Activated CD4-positive, alpha-beta T cell treated with anti-CD3 and anti-CD28 coated beads for 36 hours (primary cell): Measurements from ENCODE around the gene NXNL1. TPM values are rescaled to one million over a fixed set of nuclear protein-coding genes. Genes with fewer than 3 reads are reported as not detected.

Source experiments
- ATAC-seq: fragments of 200-7000 bp; cut with Tn5 transposase; one replicate; pipeline ENCODE4 v1.10.0; 2021; ENCODE audit warnings: mild to moderate bottlenecking, moderate library complexity
- CTCF ChIA-PET: fragments of 350-600 bp; sonication (Branson Sonifier 250); formaldehyde crosslinking; loops from one replicate; lab custom pipeline; 2021; ENCODE audit warnings: antibody characterized with exemption; lab: Charles Lee
- POLR2A ChIA-PET: fragments of 350-600 bp; sonication (Branson Sonifier 250); formaldehyde crosslinking; loops from one replicate; lab custom pipeline; 2021; ENCODE audit warnings: antibody characterized with exemption, inconsistent platforms; lab: Charles Lee
- DNase-seq: peaks from one replicate; pipeline ENCODE4 v3.0.0-alpha.2; 2020
- H3K27ac Mint-ChIP-seq: one replicate; pipeline ENCODE4 v1.8.0; 2021; ENCODE audit warnings: mixed read lengths
- H3K27me3 Mint-ChIP-seq: one replicate; pipeline ENCODE4 v1.8.0; 2021; ENCODE audit warnings: mixed read lengths
- H3K36me3 Mint-ChIP-seq: one replicate; pipeline ENCODE4 v1.8.0; 2021; ENCODE audit warnings: low read depth, mixed read lengths
- H3K4me1 Mint-ChIP-seq: one replicate; pipeline ENCODE4 v1.8.0; 2021; ENCODE audit warnings: mixed read lengths
- H3K4me3 Mint-ChIP-seq: one replicate; pipeline ENCODE4 v1.8.0; 2021; ENCODE audit warnings: mild to moderate bottlenecking, moderate library complexity, mixed read lengths
- H3K9me3 Mint-ChIP-seq: one replicate; pipeline ENCODE4 v1.8.0; 2021; ENCODE audit warnings: low read depth, mixed read lengths
- intact Hi-C, 2 experiments: fragments of 100-400 bp; cut with DNase I in 1 of 2; cut with micrococcal nuclease in 1 of 2; formaldehyde crosslinking; loops; one replicate each; pipeline versions ENCODE4 v1.14.2 to v1.15.1; 2022 to 2024; cut with DNase I, micrococcal nuclease
- total RNA-seq, 2 experiments: library from RNA; stranded (reverse); gene quantifications; one replicate each; pipeline ENCODE4 v1.2.3, GENCODE V29; 2021

Gene NXNL1
- total RNA-seq, 2 experiments from 2014 or later, result not detected

- no peaks in the 10 kb centered on the region for H3K9me3 Mint-ChIP-seq
- H3K4me1 Mint-ChIP-seq, result no peaks in the 10 kb centered on the region
- H3K27me3 Mint-ChIP-seq, result no peaks in the 10 kb centered on the region
- H3K36me3 Mint-ChIP-seq, result no peaks in the 10 kb centered on the region
- H3K27ac Mint-ChIP-seq, result no peak overlapping the region
- ATAC-seq (no peak), DNase-seq (no peak)
- ChIA-PET POLR2A (no interaction called here), CTCF (interaction anchor here (1.0 kb wide), 1 partner anchor 25 kb away, joined by 3 read pairs; no protein-coding TSS in a partner anchor)
- no peak overlapping the region for H3K4me3 Mint-ChIP-seq
- intact Hi-C loops, result no loop called here
These were observed 25.5 kb downstream of the NXNL1 start for GRCh38 chr19:17435218-17435617.

- ATAC-seq (no peak), DNase-seq (no peak)
- H3K27me3 Mint-ChIP-seq, result no peaks in the 10 kb centered on the region
- ChIA-PET CTCF (no interaction called here), POLR2A (no interaction called here)
- H3K27ac Mint-ChIP-seq, result no peak overlapping the region
- H3K9me3 Mint-ChIP-seq, result no peaks in the 10 kb centered on the region
- no peaks in the 10 kb centered on the region for H3K36me3 Mint-ChIP-seq
- H3K4me1 Mint-ChIP-seq, result no peaks in the 10 kb centered on the region
- intact Hi-C loops, result no loop called here
- no peak overlapping the region for H3K4me3 Mint-ChIP-seq
These were observed 29.3 kb downstream of the NXNL1 start for GRCh38 chr19:17431417-17431816.

GRCh38 chr19:17429641-17430113 lies 31.0 kb downstream of the NXNL1 start:
- ChIA-PET POLR2A (no interaction called here), CTCF (interaction anchor here (1.0 kb wide), 1 partner anchor 64 kb away, joined by 6 read pairs; no protein-coding TSS in a partner anchor)
- DNase-seq, result no peak
- Mint-ChIP-seq H3K36me3 (no peaks in the 10 kb centered on the region), H3K27me3 (no peaks in the 10 kb centered on the region), H3K9me3 (no peaks in the 10 kb centered on the region), H3K27ac (no peak overlapping the region), H3K4me3 (no peak overlapping the region), H3K4me1 (no peaks in the 10 kb centered on the region)
- no peak for ATAC-seq
- intact Hi-C loops, result no loop called here

- Mint-ChIP-seq H3K27ac (no peak overlapping the region), H3K27me3 (no peaks in the 10 kb centered on the region), H3K4me3 (no peak overlapping the region), H3K36me3 (peaks cover 6% of the 10 kb centered on the region), H3K9me3 (no peaks in the 10 kb centered on the region), H3K4me1 (peaks cover 4% of the 10 kb centered on the region)
- intact Hi-C loops, result no loop called here
- DNase-seq (peak; percentile 58), ATAC-seq (peak; percentile 42)
- ChIA-PET CTCF (interaction anchor here (0.6 kb wide), 1 partner anchor 147 kb away, joined by 3 read pairs; no protein-coding TSS in a partner anchor), POLR2A (no interaction called here)
These were observed 35.9 kb downstream of the NXNL1 start for GRCh38 chr19:17424743-17425365.

- CTCF ChIA-PET, result interaction anchor here (0.6 kb wide), 3 partner anchors 29 to 148 kb away, joined by 3 read pairs; no protein-coding TSS in a partner anchor
- H3K9me3 Mint-ChIP-seq, result no peaks in the 10 kb centered on the region
- intact Hi-C loops, result no loop called here
These were observed 37.1 kb downstream of the NXNL1 start for GRCh38 chr19:17423429-17424208.

GRCh38 chr19:17421942-17422341 lies 38.8 kb downstream of the NXNL1 start:
- no peak overlapping the region for H3K4me3 Mint-ChIP-seq
- H3K27ac Mint-ChIP-seq, result no peak overlapping the region
- no peaks in the 10 kb centered on the region for H3K9me3 Mint-ChIP-seq
- POLR2A ChIA-PET, result interaction anchor here (0.7 kb wide), 1 partner anchor 671 kb away, joined by 6 read pairs; no protein-coding TSS in a partner anchor
- intact Hi-C loops, result no loop called here
- peaks cover 7% of the 10 kb centered on the region for H3K36me3 Mint-ChIP-seq
- ATAC-seq, result no peak
- no peaks in the 10 kb centered on the region for H3K27me3 Mint-ChIP-seq
- peaks cover 11% of the 10 kb centered on the region for H3K4me1 Mint-ChIP-seq
- CTCF ChIA-PET, result no interaction called here
- DNase-seq, result no peak

More at GRCh38 chr19:17423429-17424208, 37.1 kb downstream of the NXNL1 start:
- no peaks in the 10 kb centered on the region for H3K27me3 Mint-ChIP-seq
- no peak overlapping the region for H3K27ac Mint-ChIP-seq
- no peak for ATAC-seq
- POLR2A ChIA-PET, result no interaction called here
- H3K36me3 Mint-ChIP-seq, result peaks cover 6% of the 10 kb centered on the region
- no peak overlapping the region for H3K4me3 Mint-ChIP-seq
- H3K4me1 Mint-ChIP-seq, result peaks cover 11% of the 10 kb centered on the region
- DNase-seq, result no peak

GRCh38 chr19:17420475-17420924 lies 40.2 kb downstream of the NXNL1 start:
- H3K4me3 Mint-ChIP-seq, result peak overlapping the region; percentile 91
- H3K9me3 Mint-ChIP-seq, result no peaks in the 10 kb centered on the region
- peak; percentile 20 for ATAC-seq
- peaks cover 8% of the 10 kb centered on the region for H3K36me3 Mint-ChIP-seq
- DNase-seq, result peak; percentile 49
- peaks cover 11% of the 10 kb centered on the region for H3K4me1 Mint-ChIP-seq
- intact Hi-C loops, result loop anchor here in 1 of 2 experiments (1.0 kb wide), 4 partner anchors 30 to 345 kb away; partner anchors contain the start of genes HAUS8, MYO9B, SLC27A1 and USE1
- H3K27me3 Mint-ChIP-seq, result no peaks in the 10 kb centered on the region
- CTCF ChIA-PET, result no interaction called here
- POLR2A ChIA-PET, result interaction anchor here (1.9 kb wide), 1 partner anchor 14 kb away, joined by 10 read pairs; the partner anchor contains the start of gene BST2
- peak overlapping the region; percentile 74 for H3K27ac Mint-ChIP-seq

GRCh38 chr19:17419621-17420474 lies 40.9 kb downstream of the NXNL1 start, which contains the start of gene MVB12A:
TSS of gene MVB12A (plus strand) at chr19:17420047. CDS start at chr19:17420136, 89 bp downstream.
- Mint-ChIP-seq H3K4me3 (peak within 1 kb of the TSS; percentile 91), H3K27me3 (no peaks in the 10 kb centered on the region), H3K4me1 (peaks cover 11% of the 10 kb centered on the region), H3K27ac (peak within 1 kb of the TSS; percentile 87), H3K36me3 (peaks cover 8% of the 10 kb centered on the region), H3K9me3 (no peaks in the 10 kb centered on the region)
- CTCF ChIA-PET, result interaction anchor here (0.6 to 1.5 kb wide), 13 partner anchors 9 to 428 kb away, joined by 3 to 9 read pairs (median 4); partner anchors contain the start of genes DDA1 and JAK3
- DNase-seq, result peak; percentile 97
- intact Hi-C loops, result loop anchor here (1.0 to 5.0 kb wide), 14 partner anchors 14 to 1343 kb away; partner anchors contain the start of genes GTPBP3 (in 2 of the 2), BABAM1 (in 1 of the 2), BST2 (in 1 of the 2) and COLGALT1 (in 1 of the 2)
- POLR2A ChIA-PET, result interaction anchor here (1.1 to 1.9 kb wide), 3 partner anchors 14 to 185 kb away, joined by 4 to 10 read pairs (median 5); partner anchors contain the start of genes BST2 and DDA1
- peak; percentile 95 for ATAC-seq

- ATAC-seq, result no peak
- CTCF ChIA-PET, result interaction anchor here (0.6 to 1.5 kb wide), 13 partner anchors 9 to 428 kb away, joined by 3 to 9 read pairs (median 4); partner anchors contain the start of genes DDA1 and JAK3
- H3K27ac Mint-ChIP-seq, result peak overlapping the region; percentile 87
- peaks cover 11% of the 10 kb centered on the region for H3K4me1 Mint-ChIP-seq
- POLR2A ChIA-PET, result interaction anchor here (1.1 to 1.9 kb wide), 3 partner anchors 13 to 184 kb away, joined by 4 to 10 read pairs (median 5); partner anchors contain the start of genes BST2 and DDA1
- intact Hi-C loops, result loop anchor here (1.0 to 5.0 kb wide), 10 partner anchors 13 to 1342 kb away; partner anchors contain the start of genes GTPBP3 (in 2 of the 2), BABAM1 (in 1 of the 2), BST2 (in 1 of the 2) and COLGALT1 (in 1 of the 2)
- H3K27me3 Mint-ChIP-seq, result no peaks in the 10 kb centered on the region
- no peaks in the 10 kb centered on the region for H3K9me3 Mint-ChIP-seq
- H3K4me3 Mint-ChIP-seq, result peak overlapping the region; percentile 91
- H3K36me3 Mint-ChIP-seq, result peaks cover 9% of the 10 kb centered on the region
- no peak for DNase-seq
These were observed 41.5 kb downstream of the NXNL1 start for GRCh38 chr19:17419154-17419620.

- DNase-seq, result no peak
- peak overlapping the region; percentile 87 for H3K27ac Mint-ChIP-seq
- no peaks in the 10 kb centered on the region for H3K27me3 Mint-ChIP-seq
- CTCF ChIA-PET, result interaction anchor here (1.0 to 1.5 kb wide), 3 partner anchors 15 to 77 kb away, joined by 3 to 9 read pairs (median 4); no protein-coding TSS in a partner anchor
- H3K9me3 Mint-ChIP-seq, result no peaks in the 10 kb centered on the region
- POLR2A ChIA-PET, result interaction anchor here (1.3 to 1.9 kb wide), 2 partner anchors 13 to 110 kb away, joined by 4 to 10 read pairs; partner anchors contain the start of genes BST2 and DDA1
- ATAC-seq, result no peak
- peaks cover 9% of the 10 kb centered on the region for H3K36me3 Mint-ChIP-seq
- peak overlapping the region; percentile 91 for H3K4me3 Mint-ChIP-seq
- H3K4me1 Mint-ChIP-seq, result peaks cover 11% of the 10 kb centered on the region
- intact Hi-C loops, result loop anchor here (1.0 to 5.0 kb wide), 10 partner anchors 12 to 1341 kb away; partner anchors contain the start of genes GTPBP3 (in 2 of the 2), BABAM1 (in 1 of the 2), BST2 (in 1 of the 2) and COLGALT1 (in 1 of the 2)
These were observed 42.0 kb downstream of the NXNL1 start for GRCh38 chr19:17418710-17419109.
